Superior temporal gyrus (tissue), 1 donor: ENCODE measurements around the gene DCTPP1.
"Not testable (repeated sequence)": the region's sequence is repeated elsewhere in the genome, so short reads cannot be mapped to it uniquely, and the experiment has no call there.

ENCODE experiments used
- DNase-seq: peaks from one replicate; pipeline ENCODE4 v3.0.0-alpha.2; 2016; ENCODE audit errors: extremely low spot score

The DCTPP1 gene

GRCh38 chr16:30429678-30430427 is at the start of gene DCTPP1:
TSS of gene DCTPP1 (minus strand) at chr16:30430030. CDS start at chr16:30429980, 50 bp downstream.
- DNase-seq, result peak; percentile 99

- DNase-seq, result no peak
Measured at GRCh38 chr16:30478766-30479478, 49.1 kb upstream of the DCTPP1 start.

GRCh38 chr16:30477773-30478172 is 47.9 kb upstream of the DCTPP1 start:
- not testable (repeated sequence) for DNase-seq

- no peak for DNase-seq
Measured at GRCh38 chr16:30476991-30477390, 47.2 kb upstream of the DCTPP1 start.

GRCh38 chr16:30474684-30475083 is 44.9 kb upstream of the DCTPP1 start:
- DNase-seq, result no peak

GRCh38 chr16:30474074-30474452 is 44.2 kb upstream of the DCTPP1 start:
- no peak for DNase-seq

- DNase-seq, result no peak
Measured at GRCh38 chr16:30473231-30474073, 43.6 kb upstream of the DCTPP1 start.

GRCh38 chr16:30472328-30472942 is 42.6 kb upstream of the DCTPP1 start, which contains the start of gene ITGAL:
TSS of gene ITGAL (plus strand) at chr16:30472742. CDS start at chr16:30472838, 96 bp downstream.
- DNase-seq, result no peak

- no peak for DNase-seq
Measured at GRCh38 chr16:30470632-30470995, 40.8 kb upstream of the DCTPP1 start.

- DNase-seq, result no peak
Measured at GRCh38 chr16:30470170-30470512, 40.3 kb upstream of the DCTPP1 start.

- no peak for DNase-seq
Measured at GRCh38 chr16:30464078-30464477, 34.2 kb upstream of the DCTPP1 start.

GRCh38 chr16:30461426-30461825 is 31.6 kb upstream of the DCTPP1 start:
- DNase-seq, result not testable (repeated sequence)

- DNase-seq, result no peak
Measured at GRCh38 chr16:30459456-30459855, 29.6 kb upstream of the DCTPP1 start.

GRCh38 chr16:30458561-30459394 is 28.9 kb upstream of the DCTPP1 start:
- DNase-seq, result no peak

- DNase-seq, result no peak
Measured at GRCh38 chr16:30457743-30458560, 28.1 kb upstream of the DCTPP1 start.

- DNase-seq, result no peak
Measured at GRCh38 chr16:30457256-30457655, 27.4 kb upstream of the DCTPP1 start.

- no peak for DNase-seq
Measured at GRCh38 chr16:30456302-30456701, 26.5 kb upstream of the DCTPP1 start.

- not testable (repeated sequence) for DNase-seq
Measured at GRCh38 chr16:30452709-30453580, 23.1 kb upstream of the DCTPP1 start.

GRCh38 chr16:30449116-30449435 is 19.2 kb upstream of the DCTPP1 start:
- no peak for DNase-seq
